GM13976 (cell line): ENCODE results near the gene SRBD1.

ENCODE experiments used
- DNase-seq: peaks from one replicate; pipeline ENCODE4 v3.0.0; 2012; ENCODE audit warnings: low spot score
- CTCF ChIP-seq: IDR thresholded peaks from 2 replicates; pipeline ENCODE4 v1.5.1; 2012; ENCODE audit warnings: borderline replicate concordance, mild to moderate bottlenecking; ENCODE audit not compliant: insufficient read depth; ENCODE audit errors: extremely low read depth, missing control alignments, control extremely low read depth
- in situ Hi-C: fragments of 300-500 bp; cut with MboI; formaldehyde crosslinking; loops from one replicate; pipeline ENCODE4 v1.12.0; 2022; ENCODE audit warnings: low sequenced_read_pairs, mixed read lengths, inconsistent platforms; ENCODE audit not compliant: unreplicated experiment

SRBD1 gene

GRCh38 chr2:45602624-45603023, 8.4 kb downstream of the SRBD1 start:
- in situ Hi-C loops, result no loop called here
- DNase-seq, result no peak
- TF ChIP-seq CTCF, result no peak

- in situ Hi-C loops, result no loop called here
- DNase-seq, result no peak
- no peak for TF ChIP-seq CTCF
Measured at GRCh38 chr2:45598545-45598944, 12.5 kb downstream of the SRBD1 start.

- in situ Hi-C loops, result no loop called here
- no peak for DNase-seq
- TF ChIP-seq CTCF, result no peak
Measured at GRCh38 chr2:45596761-45597160, 14.3 kb downstream of the SRBD1 start.

GRCh38 chr2:45595721-45596435, 15.2 kb downstream of the SRBD1 start:
- DNase-seq, result no peak
- in situ Hi-C loops, result no loop called here
- TF ChIP-seq CTCF, result no peak

GRCh38 chr2:45591073-45591472, 20.0 kb downstream of the SRBD1 start:
- in situ Hi-C loops, result no loop called here
- TF ChIP-seq CTCF, result no peak
- DNase-seq, result no peak

GRCh38 chr2:45588158-45588829, 22.8 kb downstream of the SRBD1 start:
- in situ Hi-C loops, result no loop called here
- no peak for TF ChIP-seq CTCF
- DNase-seq, result no peak
